Mesenchymal stem cell (in vitro differentiated cells and primary cell): ENCODE data around the gene HPSE2.

Experiments used
- DNase-seq: peaks from one replicate; pipeline ENCODE4 v3.0.0-alpha.2; 2013
- H2AFZ ChIP-seq: one replicate; pipeline ENCODE4 v1.6.1; 2013; ENCODE audit warnings: low read depth, mild to moderate bottlenecking, control low read depth, inconsistent platforms, low read length, moderate library complexity
- H2AK5ac ChIP-seq: 2 replicates; pipeline ENCODE4 v1.6.1; 2013; ENCODE audit warnings: low read length, moderate library complexity, mild to moderate bottlenecking, inconsistent platforms; ENCODE audit not compliant: severe bottlenecking
- H2BK120ac ChIP-seq: one replicate; pipeline ENCODE4 v1.6.1; 2013; ENCODE audit warnings: low read depth, mild to moderate bottlenecking, inconsistent platforms, low read length, moderate library complexity
- H2BK12ac ChIP-seq, 2 experiments: one replicate each; pipeline ENCODE4 v1.6.1; 2013; ENCODE audit warnings: inconsistent platforms in 2 of 2, low read length in 2 of 2, mild to moderate bottlenecking in 2 of 2, moderate library complexity in 2 of 2, control low read depth in 1 of 2
- H2BK15ac ChIP-seq: one replicate; pipeline ENCODE4 v1.6.1; 2013; ENCODE audit warnings: mild to moderate bottlenecking, low read depth, inconsistent platforms; ENCODE audit not compliant: poor library complexity, severe bottlenecking
- H2BK5ac ChIP-seq: 2 replicates; pipeline ENCODE4 v1.6.1; 2013; ENCODE audit warnings: low read depth, mild to moderate bottlenecking, low read length, control low read depth, inconsistent platforms; ENCODE audit not compliant: poor library complexity, severe bottlenecking
- H3K14ac ChIP-seq, 2 experiments: one replicate each; pipeline ENCODE4 v1.6.1; 2013; ENCODE audit warnings: inconsistent platforms in 2 of 2, low read length in 2 of 2, control low read depth in 1 of 2, mild to moderate bottlenecking in 1 of 2, moderate library complexity in 1 of 2
- H3K18ac ChIP-seq, 2 experiments: one replicate each; pipeline ENCODE4 v1.6.1; 2013; ENCODE audit warnings: inconsistent platforms in 2 of 2, low read length in 2 of 2, control low read depth in 1 of 2, low read depth in 1 of 2, mild to moderate bottlenecking in 1 of 2
- H3K23ac ChIP-seq, 2 experiments: one replicate each; pipeline ENCODE4 v1.6.1; 2013; ENCODE audit warnings: inconsistent platforms in 2 of 2, low read length in 2 of 2, mild to moderate bottlenecking in 2 of 2, moderate library complexity in 2 of 2, control low read depth in 1 of 2
- H3K27ac ChIP-seq: 2 replicates; pipeline ENCODE4 v1.5.1; 2013; ENCODE audit warnings: mild to moderate bottlenecking, moderate library complexity, low read length, control low read depth, inconsistent platforms; ENCODE audit not compliant: poor library complexity, severe bottlenecking
- H3K27me3 ChIP-seq, 2 experiments: 2 replicates each; pipeline versions ENCODE4 v1.6.1 to v1.7.0; 2013; ENCODE audit warnings: low read length in 2 of 2, mild to moderate bottlenecking in 2 of 2, moderate library complexity in 2 of 2, control low read depth in 1 of 2, inconsistent platforms in 1 of 2; ENCODE audit not compliant: control insufficient read depth in 1 of 2, insufficient read depth in 1 of 2
- H3K36me3 ChIP-seq, 2 experiments: 2 replicates each; pipeline versions ENCODE4 v1.6.1 to v1.7.0; 2013; ENCODE audit warnings: low read length in 2 of 2, control low read depth in 1 of 2, inconsistent platforms in 1 of 2, low read depth in 1 of 2, mild to moderate bottlenecking in 1 of 2; ENCODE audit not compliant: insufficient read depth in 2 of 2, control insufficient read depth in 1 of 2
- H3K4ac ChIP-seq, 2 experiments: one replicate each; pipeline ENCODE4 v1.6.1; 2013; ENCODE audit warnings: inconsistent platforms in 2 of 2, low read length in 2 of 2, mild to moderate bottlenecking in 2 of 2, moderate library complexity in 2 of 2, control low read depth in 1 of 2, low read depth in 1 of 2
- H3K4me1 ChIP-seq: 2 replicates; pipeline ENCODE4 v1.6.1; 2013; ENCODE audit warnings: low read depth, low read length, control low read depth; ENCODE audit not compliant: control insufficient read depth, insufficient read depth
- H3K4me2 ChIP-seq: 2 replicates; pipeline ENCODE4 v1.6.1; 2013; ENCODE audit warnings: low read length, mild to moderate bottlenecking, inconsistent platforms; ENCODE audit not compliant: poor library complexity, severe bottlenecking
- H3K4me3 ChIP-seq, 2 experiments: 2 replicates each; pipeline versions ENCODE4 v1.5.1 to v1.7.0; 2013; ENCODE audit warnings: low read length in 2 of 2, mild to moderate bottlenecking in 2 of 2, control low read depth in 1 of 2, low read depth in 1 of 2; ENCODE audit not compliant: insufficient read depth in 1 of 2
- H3K79me1 ChIP-seq: replicated peaks from 2 replicates; pipeline ENCODE4 v1.6.1; 2013; ENCODE audit warnings: mild to moderate bottlenecking, control low read depth, low read length, inconsistent platforms; ENCODE audit not compliant: poor library complexity, severe bottlenecking
- H3K9ac ChIP-seq: 2 replicates; pipeline ENCODE4 v1.7.0; 2013; ENCODE audit warnings: mild to moderate bottlenecking, low read length, moderate library complexity
- H3K9me3 ChIP-seq: 2 replicates; pipeline ENCODE4 v1.7.0; 2013; ENCODE audit warnings: mild to moderate bottlenecking, low read length; ENCODE audit not compliant: control insufficient read depth
- H4K8ac ChIP-seq: one replicate; pipeline ENCODE4 v1.6.1; 2013; ENCODE audit warnings: inconsistent platforms, mild to moderate bottlenecking, low read length, moderate library complexity
- H4K91ac ChIP-seq: one replicate; pipeline ENCODE4 v1.6.1; 2013; ENCODE audit warnings: mild to moderate bottlenecking, low read length, inconsistent platforms
- WGBS: methylation state at CpG from one replicate; pipeline ENCODE4 v1.1.7; 2013; ENCODE audit warnings: mixed read lengths; 5-methylcytosine and 5-hydroxymethylcytosine counted together

HPSE2 gene

DNA sequence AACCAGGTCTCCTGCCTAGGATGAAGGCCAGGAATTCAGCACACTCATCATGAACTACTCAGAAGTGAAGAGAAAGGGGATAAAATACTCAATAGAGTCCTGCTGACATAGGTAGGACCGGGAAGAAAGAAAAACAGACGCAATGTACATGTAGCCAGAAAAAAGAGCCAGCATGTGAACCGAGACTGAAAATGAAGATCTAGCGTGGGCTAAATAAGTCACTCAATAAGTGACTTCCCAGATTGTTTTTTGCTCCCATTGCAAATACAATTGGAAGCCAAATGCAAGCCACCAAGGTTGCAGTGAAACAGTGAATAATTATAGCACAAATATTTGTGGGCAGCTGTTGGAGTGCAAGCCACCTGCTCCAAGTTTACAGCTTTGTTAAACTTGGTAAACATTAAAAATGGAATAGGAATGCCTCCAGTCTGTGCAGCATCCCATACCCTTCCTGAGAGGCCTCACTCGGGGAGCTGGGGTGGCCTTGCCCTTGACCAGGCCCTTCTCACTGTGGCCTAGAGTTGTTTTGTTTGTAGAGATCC, 754.2 kb downstream of the HPSE2 start:
- no peaks in the 10 kb centered on the region for H3K36me3 ChIP-seq
- WGBS, result 74% methylated on average over 5 of the region's 5 CpGs

DNA sequence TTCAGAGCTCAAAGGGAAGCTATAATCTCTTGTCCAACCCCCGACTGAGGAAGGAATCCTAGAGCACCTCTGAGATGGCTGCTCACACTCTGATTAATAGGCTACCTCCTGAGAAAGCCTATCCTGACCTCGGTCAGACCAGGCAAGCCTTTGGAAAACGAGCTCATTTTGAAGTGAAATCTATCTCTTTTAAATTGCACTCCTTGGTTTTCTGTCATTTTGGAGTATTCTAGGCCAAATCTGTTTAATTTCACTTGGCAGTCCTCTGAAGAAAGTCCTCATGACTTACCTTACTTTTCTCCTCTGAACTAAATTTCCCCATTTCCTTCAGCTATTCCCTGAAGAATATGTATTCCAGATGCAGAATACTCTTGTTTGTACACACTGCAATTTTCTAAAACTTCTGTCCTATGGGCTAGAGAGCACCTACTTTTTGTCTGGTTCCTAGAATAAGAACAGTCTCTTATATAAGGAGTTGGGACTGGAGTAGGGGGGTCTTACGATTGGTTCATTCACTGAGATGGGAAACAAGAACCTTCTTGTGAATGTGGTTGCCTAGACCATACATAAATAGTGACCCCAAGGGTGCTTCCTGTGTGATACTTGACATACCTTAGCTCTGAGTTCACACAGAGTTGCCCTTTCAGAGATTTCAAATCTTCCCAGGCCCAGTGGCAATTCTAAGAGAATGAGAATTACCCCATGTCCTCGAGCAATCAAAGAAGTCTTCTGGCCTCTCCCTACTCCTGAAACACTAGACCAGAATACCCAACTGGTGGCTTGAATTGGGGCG, 757.0 kb downstream of the HPSE2 start:
- H3K9ac ChIP-seq, result no peak overlapping the region
- H3K4me3 ChIP-seq, result no peak overlapping the region
- H2AK5ac ChIP-seq, result no peak overlapping the region
- no peak overlapping the region for H4K91ac ChIP-seq
- H2BK15ac ChIP-seq, result no peak overlapping the region
- peaks cover 0 to 8% of the 10 kb centered on the region in 2 experiments for H3K27me3 ChIP-seq
- no peak overlapping the region for H3K27ac ChIP-seq
- WGBS, result 64% methylated on average over 6 of the region's 6 CpGs
- H2AFZ ChIP-seq, result no peak overlapping the region
- H4K8ac ChIP-seq, result no peak overlapping the region
- H3K14ac ChIP-seq, result no peak overlapping the region
- H2BK120ac ChIP-seq, result no peak overlapping the region
- no peak overlapping the region for H3K4ac ChIP-seq
- H2BK12ac ChIP-seq, result no peak overlapping the region
- H3K23ac ChIP-seq, result no peak overlapping the region
- H3K4me1 ChIP-seq, result no peaks in the 10 kb centered on the region
- H3K4me2 ChIP-seq, result no peak overlapping the region
- H2BK5ac ChIP-seq, result no peak overlapping the region
- H3K36me3 ChIP-seq, result no peaks in the 10 kb centered on the region
- H3K9me3 ChIP-seq, result peaks cover 2% of the 10 kb centered on the region
- DNase-seq, result peak; percentile 37
- no peak overlapping the region for H3K18ac ChIP-seq
- H3K79me1 ChIP-seq, result no peaks in the 10 kb centered on the region

More for the DNA sequence above, 754.2 kb downstream of the HPSE2 start:
- H4K91ac ChIP-seq, result no peak overlapping the region
- no peak overlapping the region for H3K9ac ChIP-seq
- no peak overlapping the region for H3K4me2 ChIP-seq
- peak; percentile 35 for DNase-seq
- peak overlapping the region in 1 of 2 experiments; percentile 33 for H3K4ac ChIP-seq
- no peak overlapping the region for H3K27ac ChIP-seq
- peak overlapping the region in 1 of 2 experiments; percentile 78 for H2BK12ac ChIP-seq
- no peaks in the 10 kb centered on the region for H3K4me1 ChIP-seq
- no peak overlapping the region for H2BK15ac ChIP-seq
- H4K8ac ChIP-seq, result no peak overlapping the region
- H3K14ac ChIP-seq, result no peak overlapping the region
- H3K23ac ChIP-seq, result peak overlapping the region in 1 of 2 experiments; percentile 11
- H2BK120ac ChIP-seq, result no peak overlapping the region
- peaks cover 0 to 8% of the 10 kb centered on the region in 2 experiments for H3K27me3 ChIP-seq
- H2AFZ ChIP-seq, result peak overlapping the region; percentile 73
- H2AK5ac ChIP-seq, result no peak overlapping the region
- no peak overlapping the region for H3K4me3 ChIP-seq
- no peak overlapping the region for H2BK5ac ChIP-seq
- H3K9me3 ChIP-seq, result peaks cover 5% of the 10 kb centered on the region
- no peaks in the 10 kb centered on the region for H3K79me1 ChIP-seq
- peak overlapping the region in 1 of 2 experiments; percentile 21 for H3K18ac ChIP-seq

DNA sequence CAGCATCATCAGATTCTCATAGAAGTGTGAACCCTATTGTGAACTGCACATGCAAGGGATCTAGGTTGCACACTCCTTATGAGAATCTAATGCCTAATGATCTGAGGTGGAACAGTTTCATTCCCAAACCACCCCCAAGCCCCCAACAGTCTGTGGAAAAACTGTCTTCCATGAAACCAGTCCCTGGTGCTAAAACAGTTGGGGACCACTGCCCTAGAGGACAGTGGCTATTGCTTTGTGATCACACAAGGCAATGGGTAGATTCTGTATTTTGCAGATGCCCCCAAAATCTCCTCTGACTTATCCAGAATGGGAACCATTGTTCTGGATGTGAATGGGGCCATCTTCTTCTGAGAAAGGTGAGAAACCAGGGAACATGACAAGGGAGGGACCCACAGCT, 757.8 kb downstream of the HPSE2 start:
- no peak overlapping the region for H4K8ac ChIP-seq
- H3K79me1 ChIP-seq, result no peaks in the 10 kb centered on the region
- H3K9ac ChIP-seq, result no peak overlapping the region
- H3K14ac ChIP-seq, result no peak overlapping the region
- H2AK5ac ChIP-seq, result no peak overlapping the region
- no peak overlapping the region for H3K27ac ChIP-seq
- no peak for DNase-seq
- no peak overlapping the region for H4K91ac ChIP-seq
- H3K18ac ChIP-seq, result no peak overlapping the region
- no peak overlapping the region for H3K4me3 ChIP-seq
- no peak overlapping the region for H2BK120ac ChIP-seq
- H3K36me3 ChIP-seq, result no peaks in the 10 kb centered on the region
- H3K27me3 ChIP-seq, result peaks cover 0 to 8% of the 10 kb centered on the region in 2 experiments
- no peaks in the 10 kb centered on the region for H3K4me1 ChIP-seq
- no peak overlapping the region for H2BK15ac ChIP-seq
- no peak overlapping the region for H3K4me2 ChIP-seq
- no peak overlapping the region for H2BK5ac ChIP-seq
- peak overlapping the region in 1 of 2 experiments; percentile 31 for H2BK12ac ChIP-seq
- no peak overlapping the region for H3K23ac ChIP-seq
- H2AFZ ChIP-seq, result no peak overlapping the region
- no peaks in the 10 kb centered on the region for H3K9me3 ChIP-seq
- peak overlapping the region in 1 of 2 experiments; percentile 43 for H3K4ac ChIP-seq

DNA sequence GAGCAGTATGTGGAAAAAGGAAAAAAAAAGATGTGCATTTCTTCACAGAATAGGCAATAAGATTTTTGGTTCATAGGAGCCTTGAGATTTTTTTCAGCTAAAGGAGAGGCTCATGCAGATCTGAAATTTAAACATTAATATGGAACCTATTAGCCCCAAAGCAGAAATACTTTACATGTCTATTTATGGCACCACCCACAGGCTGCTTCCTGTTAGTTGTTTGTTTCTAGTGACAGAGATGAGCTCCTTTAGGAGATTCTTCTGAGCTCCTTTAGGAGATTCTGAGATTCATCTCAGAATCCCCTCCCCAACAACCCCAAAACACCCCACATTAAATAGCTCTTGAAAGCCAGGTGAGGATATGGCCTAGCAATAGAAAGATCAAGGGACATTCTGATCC, 761.0 kb downstream of the HPSE2 start:
- Histone ChIP-seq H4K91ac (no peak overlapping the region), H3K36me3 (no peaks in the 10 kb centered on the region), H2BK15ac (no peak overlapping the region), H2BK120ac (no peak overlapping the region), H3K4me2 (no peak overlapping the region), H3K4ac (no peak overlapping the region), H3K14ac (no peak overlapping the region), H2BK5ac (no peak overlapping the region), H3K27me3 (peaks cover 0 to 24% of the 10 kb centered on the region in 2 experiments), H2AK5ac (no peak overlapping the region), H3K9me3 (no peaks in the 10 kb centered on the region), H3K27ac (no peak overlapping the region), H3K23ac (no peak overlapping the region), H2AFZ (no peak overlapping the region), H3K4me3 (no peak overlapping the region), H4K8ac (no peak overlapping the region), H3K79me1 (no peaks in the 10 kb centered on the region), H3K18ac (no peak overlapping the region), H2BK12ac (no peak overlapping the region), H3K9ac (no peak overlapping the region), H3K4me1 (no peaks in the 10 kb centered on the region)
- no peak for DNase-seq
